ENCODE results near the gene DAB2IP. TPM values are rescaled to one million over a fixed set of nuclear protein-coding genes. Genes with fewer than 3 reads are reported as not detected.
A peak's percentile ranks its signal among the peaks of the same experiment; 100 is the strongest.

The DAB2IP gene
- polyA plus RNA-seq, 1 donor from 2014 or later = 17.3 TPM

- Histone ChIP-seq H4K20me1 (ENCODE audit: insufficient read depth) (no peaks in the 10 kb centered on the region), H3K27ac (ENCODE audit: low read length) (no peak overlapping the region), H3F3A (ENCODE audit: insufficient read depth, low read length, poor library complexity, severe bottlenecking) (no peaks in the 10 kb centered on the region), H3K36me3 (ENCODE audit: insufficient read depth, low read length) (no peaks in the 10 kb centered on the region), H3K4me2 (ENCODE audit: low read length) (no peak overlapping the region), H3K79me2 (replicated peaks; ENCODE audit: insufficient read depth, low read length) (no peaks in the 10 kb centered on the region), H3K4me3 (ENCODE audit: low read length) (no peak overlapping the region), H3K27me3 (ENCODE audit: insufficient read depth, low read depth, low read length) (no peaks in the 10 kb centered on the region), H3K9me2 (ENCODE audit: insufficient read depth, low read length) (no peaks in the 10 kb centered on the region), H2AFZ (ENCODE audit: low read depth, low read length) (no peak overlapping the region), H3K9me3 (ENCODE audit: low read length) (no peaks in the 10 kb centered on the region), H3K9ac (ENCODE audit: low read length) (no peak overlapping the region)
- TF ChIP-seq RAD21 (conservative IDR thresholded peaks at IDR 0.05) = no peak
- no peak for TF ChIP-seq EP300 (conservative IDR thresholded peaks at IDR 0.05; ENCODE audit: poor library complexity, severe bottlenecking)
- no peak for TF ChIP-seq MXI1 (conservative IDR thresholded peaks at IDR 0.05; ENCODE audit: poor library complexity, severe bottlenecking)
- TF ChIP-seq SMC3 (conservative IDR thresholded peaks at IDR 0.05; ENCODE audit: poor library complexity) = no peak
- TF ChIP-seq REST (IDR thresholded peaks at IDR 0.05; ENCODE audit: borderline replicate concordance) = no peak
- TF ChIP-seq CTCF (IDR thresholded peaks at IDR 0.05; ENCODE audit: poor library complexity, severe bottlenecking) = no peak
- no peak for TF ChIP-seq POLR2AphosphoS5 (IDR thresholded peaks at IDR 0.05)
- TF ChIP-seq TAF1 (IDR thresholded peaks at IDR 0.05; ENCODE audit: low read depth) = no peak
- TF ChIP-seq EZH2 (IDR thresholded peaks at IDR 0.05; ENCODE audit: borderline replicate concordance, insufficient read depth, low read length, poor library complexity, severe bottlenecking) = no peak
These were observed 17.7 kb upstream of the DAB2IP start for GRCh38 chr9:121633736-121634135.

GRCh38 chr9:121634329-121635261 is 16.8 kb upstream of the DAB2IP start:
- Histone ChIP-seq H3K79me2 (replicated peaks; ENCODE audit: insufficient read depth, low read length) (no peaks in the 10 kb centered on the region), H3K27me3 (ENCODE audit: insufficient read depth, low read depth, low read length) (no peaks in the 10 kb centered on the region), H3K9ac (ENCODE audit: low read length) (no peak overlapping the region), H4K20me1 (ENCODE audit: insufficient read depth) (no peaks in the 10 kb centered on the region), H3F3A (ENCODE audit: insufficient read depth, low read length, poor library complexity, severe bottlenecking) (no peaks in the 10 kb centered on the region), H3K36me3 (ENCODE audit: insufficient read depth, low read length) (no peaks in the 10 kb centered on the region), H3K27ac (ENCODE audit: low read length) (no peak overlapping the region), H3K9me3 (ENCODE audit: low read length) (no peaks in the 10 kb centered on the region), H3K4me2 (ENCODE audit: low read length) (no peak overlapping the region), H2AFZ (ENCODE audit: low read depth, low read length) (no peak overlapping the region), H3K9me2 (ENCODE audit: insufficient read depth, low read length) (no peaks in the 10 kb centered on the region), H3K4me3 (ENCODE audit: low read length) (no peak overlapping the region)
- TF ChIP-seq EZH2 (IDR thresholded peaks at IDR 0.05; ENCODE audit: borderline replicate concordance, insufficient read depth, low read length, poor library complexity, severe bottlenecking) = no peak
- TF ChIP-seq CTCF (IDR thresholded peaks at IDR 0.05; ENCODE audit: poor library complexity, severe bottlenecking) = peak; percentile 63
- TF ChIP-seq REST (IDR thresholded peaks at IDR 0.05; ENCODE audit: borderline replicate concordance) = no peak
- TF ChIP-seq RAD21 (conservative IDR thresholded peaks at IDR 0.05) = peak; percentile 71
- no peak for TF ChIP-seq MXI1 (conservative IDR thresholded peaks at IDR 0.05; ENCODE audit: poor library complexity, severe bottlenecking)
- peak; percentile 68 for TF ChIP-seq SMC3 (conservative IDR thresholded peaks at IDR 0.05; ENCODE audit: poor library complexity)
- no peak for TF ChIP-seq TAF1 (IDR thresholded peaks at IDR 0.05; ENCODE audit: low read depth)
- no peak for TF ChIP-seq EP300 (conservative IDR thresholded peaks at IDR 0.05; ENCODE audit: poor library complexity, severe bottlenecking)
- TF ChIP-seq POLR2AphosphoS5 (IDR thresholded peaks at IDR 0.05) = no peak

All from neural cell (in vitro differentiated cells).